Activated T-helper 9 cell treated with anti-CD3 and anti-CD28 coated beads, Interleukin-2, amount 50 U/mL, for 16 hours (primary cell): Measurements from ENCODE around the gene DISC1.

ENCODE experiments used
- DNase-seq: peaks from one replicate; pipeline ENCODE4 v3.0.0-alpha.2; 2020; ENCODE audit warnings: low read depth

The DISC1 gene

GRCh38 chr1:231817801-231818200 is 191.2 kb downstream of the DISC1 start:
- DNase-seq = no peak

GRCh38 chr1:231818337-231818736 is 191.7 kb downstream of the DISC1 start:
- no peak for DNase-seq

- DNase-seq = no peak
Measured at GRCh38 chr1:231821281-231821680, 194.7 kb downstream of the DISC1 start.

DNA sequence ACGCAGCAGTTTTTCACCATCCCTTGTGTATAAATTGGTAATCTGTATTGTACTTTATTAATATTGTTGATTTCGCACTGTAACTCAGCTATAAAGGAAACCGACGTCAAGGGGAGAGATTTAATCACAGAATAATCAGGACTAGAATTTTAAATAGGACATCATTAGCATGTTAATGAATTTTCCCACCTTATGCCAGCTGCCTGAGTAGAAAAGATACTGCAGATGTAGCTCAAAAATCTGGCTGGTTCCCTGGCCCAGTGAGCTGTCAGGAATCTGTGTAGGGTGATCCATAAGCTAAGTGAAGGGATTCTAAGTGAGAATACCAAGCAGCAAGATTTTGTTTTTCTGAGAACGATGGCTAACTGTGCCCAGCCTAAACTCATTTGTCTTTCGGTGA is 195.5 kb downstream of the DISC1 start:
- DNase-seq = no peak

DNA sequence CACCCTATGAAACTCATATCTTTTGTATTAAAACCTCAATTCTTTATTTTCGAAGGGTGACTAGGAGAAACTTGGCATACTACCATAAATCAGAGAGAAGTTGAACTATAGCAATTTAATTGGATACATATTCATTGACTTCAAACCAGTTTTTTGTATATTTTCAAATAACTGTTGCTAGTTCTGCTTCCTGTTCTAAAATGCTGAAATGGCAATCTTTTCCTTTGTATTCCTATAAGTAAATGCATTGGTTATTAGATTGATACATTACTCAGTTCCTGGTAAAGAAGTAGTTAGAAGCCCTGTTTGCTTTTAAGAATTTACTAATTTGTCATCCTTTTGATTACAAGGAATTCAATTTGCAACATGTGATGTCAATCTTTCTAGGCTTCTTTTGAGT is 200.0 kb downstream of the DISC1 start:
- DNase-seq = no peak

DNA sequence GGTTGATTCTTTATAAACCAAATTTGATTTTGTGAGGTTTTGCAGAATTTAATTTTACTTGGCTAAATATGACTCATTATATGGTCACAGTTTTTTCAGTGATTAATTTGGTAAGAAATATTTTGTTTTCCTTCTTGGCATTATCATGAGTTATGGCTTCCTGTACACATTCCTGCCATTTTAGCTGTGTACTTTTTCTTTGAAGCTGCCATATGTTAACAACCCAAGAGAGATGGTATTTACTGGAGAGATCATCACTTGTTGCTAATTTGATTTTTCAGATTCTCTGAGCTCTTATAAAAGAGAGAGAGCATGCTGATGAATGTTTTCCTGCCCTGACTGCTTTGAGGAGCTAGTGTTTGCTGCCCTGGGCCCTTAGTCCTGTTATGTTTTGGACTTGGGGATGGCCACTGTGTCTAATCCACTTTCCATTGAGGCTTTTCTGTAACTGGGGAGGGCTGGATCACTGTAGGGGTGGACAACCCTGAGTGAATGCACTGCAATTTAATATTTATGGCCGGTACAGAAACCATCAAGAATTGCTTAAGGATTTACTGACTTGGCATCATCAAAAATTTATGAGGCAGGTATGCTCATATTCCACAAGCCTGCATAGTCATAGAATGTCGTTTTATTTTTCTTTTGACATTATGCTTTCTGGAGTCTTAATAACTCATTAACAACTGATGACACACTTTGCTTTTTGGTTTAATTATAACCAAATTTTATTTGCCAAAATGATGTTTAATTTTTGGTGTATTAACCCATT is 200.9 kb downstream of the DISC1 start:
- DNase-seq = no peak

DNA sequence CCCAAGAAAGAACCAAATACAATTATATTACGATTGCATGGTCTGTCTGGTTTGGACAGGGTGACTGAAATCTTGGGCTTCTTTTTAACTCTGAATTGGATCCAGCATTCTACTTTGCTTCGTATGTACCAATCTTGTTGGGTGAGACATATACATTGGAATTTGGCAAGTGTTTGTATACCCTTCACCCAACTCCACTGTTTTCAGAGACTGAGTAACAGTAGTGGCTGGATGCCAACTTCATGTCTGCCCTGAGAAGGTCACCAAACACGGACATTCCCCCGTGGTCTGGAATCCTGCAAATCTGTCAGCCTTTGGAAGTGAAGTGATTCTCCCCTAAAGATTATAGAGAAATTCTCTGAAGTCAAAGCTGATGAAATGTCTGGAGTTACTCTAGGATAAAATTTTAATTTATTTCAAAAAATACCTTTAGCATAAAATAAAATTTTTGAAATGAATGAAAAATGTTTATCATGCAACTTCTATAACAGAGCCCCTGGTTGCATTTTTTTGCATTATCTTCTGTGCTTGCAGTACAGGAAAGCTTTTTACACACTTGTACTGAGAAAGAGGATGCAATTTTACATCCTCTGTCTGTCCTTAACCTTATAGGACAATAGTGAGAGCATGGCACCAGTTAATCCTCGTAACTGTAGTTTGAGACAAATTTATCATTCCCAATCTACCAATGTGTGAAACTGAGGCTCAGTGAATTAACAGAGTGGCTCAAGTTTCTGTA is 201.8 kb downstream of the DISC1 start:
- no peak for DNase-seq

- DNase-seq = no peak
Measured at GRCh38 chr1:231829332-231829731, 202.7 kb downstream of the DISC1 start.

- no peak for DNase-seq
Measured at GRCh38 chr1:231836227-231836893, 209.8 kb downstream of the DISC1 start.

DNA sequence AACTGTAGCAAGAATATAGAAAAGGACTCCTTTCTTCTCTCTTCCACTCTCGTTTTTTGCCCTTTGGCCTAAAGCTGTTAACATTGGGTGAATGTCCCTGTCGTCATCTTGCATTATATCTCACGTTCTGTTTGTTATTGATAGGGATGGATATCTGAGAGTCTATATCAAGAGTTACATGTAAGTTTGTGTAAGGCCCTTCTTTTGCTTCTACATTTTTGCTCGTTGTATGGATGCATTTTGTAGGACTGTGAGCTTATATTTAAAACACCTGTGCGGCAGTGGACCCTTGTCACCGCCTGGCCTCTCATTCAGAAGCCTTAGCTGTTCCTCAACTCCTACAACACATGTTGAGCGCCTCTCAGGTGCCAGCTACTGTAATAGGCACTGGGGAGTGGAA is 211.9 kb downstream of the DISC1 start:
- no peak for DNase-seq

- DNase-seq = no peak
Measured at GRCh38 chr1:231839999-231840398, 213.4 kb downstream of the DISC1 start.

DNA sequence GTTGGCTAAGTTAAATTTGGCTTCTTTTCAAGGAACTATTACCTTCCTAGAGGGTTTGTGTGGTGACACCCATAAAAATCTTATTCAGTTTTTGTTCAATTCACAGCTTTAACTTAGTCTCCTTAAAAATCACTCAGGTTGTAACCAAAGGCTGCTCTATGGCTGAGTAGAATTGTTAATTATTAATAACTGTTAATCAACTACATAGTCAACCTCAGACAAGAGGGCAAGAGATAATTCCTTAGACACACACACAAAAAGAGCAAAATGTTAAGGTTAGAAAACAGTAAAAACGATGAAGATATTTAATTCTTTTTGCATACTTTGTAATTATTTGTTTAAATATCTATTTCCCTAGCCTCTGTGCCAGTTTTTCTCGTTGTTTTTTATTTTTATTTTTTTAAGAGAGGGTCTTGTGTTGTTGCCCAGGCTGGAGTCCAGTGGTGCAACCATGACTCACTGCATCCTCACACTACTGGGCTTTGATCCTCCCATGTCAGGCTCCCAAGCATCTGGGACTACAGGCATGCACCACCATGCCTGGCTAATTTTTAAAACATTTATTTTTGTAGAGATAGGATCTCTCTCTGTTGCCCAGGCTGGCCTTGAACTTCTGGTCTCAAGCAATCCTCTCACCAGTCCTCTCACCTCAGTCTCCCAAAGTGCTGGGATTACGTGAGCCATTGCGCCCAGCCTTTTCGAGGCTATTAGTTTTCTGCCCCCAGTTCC is 215.2 kb downstream of the DISC1 start:
- no peak for DNase-seq

DNA sequence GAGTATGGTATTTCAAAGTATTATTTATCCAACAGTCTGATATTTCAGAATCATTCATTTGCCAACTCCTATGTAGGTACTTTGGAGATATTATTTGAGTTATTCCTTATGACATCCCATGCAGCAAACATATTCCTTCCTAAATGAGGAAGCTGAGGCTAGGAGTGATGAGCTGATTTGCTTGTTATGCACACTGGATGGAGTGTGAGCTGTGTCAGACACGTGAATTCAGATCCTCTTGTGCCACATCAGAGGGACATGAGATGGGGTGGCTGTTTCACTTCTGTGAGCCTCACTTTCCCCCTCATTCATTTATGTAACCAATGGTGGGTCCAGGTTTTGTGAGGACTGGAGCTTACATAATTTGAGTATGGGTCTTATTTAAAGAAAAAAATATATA is 215.9 kb downstream of the DISC1 start:
- no peak for DNase-seq

DNA sequence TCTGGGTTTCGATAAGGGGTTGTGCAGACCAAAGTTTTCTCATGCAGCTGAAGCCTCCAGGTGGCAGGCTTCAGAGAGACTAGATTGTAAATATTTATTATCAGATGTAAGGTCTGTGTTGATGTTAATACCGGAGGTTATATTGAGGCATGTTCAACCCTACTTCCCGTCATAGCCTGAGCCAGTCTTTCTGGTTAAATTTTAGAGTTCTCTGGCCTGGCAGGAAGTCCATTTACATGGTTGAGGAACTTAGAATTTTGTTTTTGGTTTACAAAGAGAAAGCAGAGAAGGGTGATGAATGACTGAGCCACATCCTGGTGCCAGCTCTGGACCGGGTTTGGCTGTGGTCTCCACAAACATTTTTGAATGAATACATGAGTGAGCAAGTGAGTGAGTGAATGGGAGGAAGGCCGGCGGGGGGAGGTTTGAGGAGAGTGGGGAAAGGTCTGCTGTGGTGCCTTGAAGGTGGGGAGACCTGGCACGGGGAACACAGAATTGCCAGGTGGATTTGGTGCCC is 218.5 kb downstream of the DISC1 start:
- DNase-seq = no peak

DNA sequence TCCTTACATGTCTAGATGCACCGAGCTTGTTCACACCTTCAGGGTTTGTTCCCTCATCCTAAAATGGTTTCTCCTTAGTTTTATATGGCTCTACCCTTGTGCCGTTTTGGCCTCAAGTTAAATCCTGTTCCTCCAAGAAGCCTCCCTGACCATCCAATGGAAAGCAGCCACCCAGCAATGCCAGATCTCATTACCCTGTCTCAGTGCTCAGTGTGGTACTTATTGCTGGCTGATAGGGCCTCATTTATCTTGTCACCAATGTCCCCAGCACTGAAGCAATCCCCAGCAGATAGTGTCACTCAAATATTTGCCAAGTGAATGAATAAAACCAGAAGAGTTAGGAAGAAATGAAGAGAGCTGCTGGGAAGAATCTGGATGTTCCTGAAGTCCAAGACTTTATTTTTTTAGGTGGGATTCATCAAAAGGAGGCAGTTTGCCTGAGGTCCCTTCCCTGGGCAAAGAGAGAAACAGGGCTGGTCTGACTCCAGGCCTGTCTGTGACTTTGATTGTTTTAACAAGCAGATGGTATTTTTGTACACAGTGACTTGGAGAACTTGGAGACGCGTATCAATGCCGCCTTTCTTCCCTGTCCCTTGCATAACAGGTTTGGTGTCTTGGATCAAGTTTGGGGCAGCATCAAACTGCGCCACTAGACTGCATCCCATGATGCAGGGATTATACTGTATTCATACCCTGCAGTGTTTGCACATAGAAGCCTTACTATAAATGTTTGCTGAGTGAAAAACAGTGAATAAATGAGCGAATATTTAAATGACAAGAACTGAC is 221.2 kb downstream of the DISC1 start:
- no peak for DNase-seq

GRCh38 chr1:231849981-231850380 is 223.4 kb downstream of the DISC1 start:
- no peak for DNase-seq

GRCh38 chr1:231850786-231851185 is 224.2 kb downstream of the DISC1 start:
- no peak for DNase-seq

DNA sequence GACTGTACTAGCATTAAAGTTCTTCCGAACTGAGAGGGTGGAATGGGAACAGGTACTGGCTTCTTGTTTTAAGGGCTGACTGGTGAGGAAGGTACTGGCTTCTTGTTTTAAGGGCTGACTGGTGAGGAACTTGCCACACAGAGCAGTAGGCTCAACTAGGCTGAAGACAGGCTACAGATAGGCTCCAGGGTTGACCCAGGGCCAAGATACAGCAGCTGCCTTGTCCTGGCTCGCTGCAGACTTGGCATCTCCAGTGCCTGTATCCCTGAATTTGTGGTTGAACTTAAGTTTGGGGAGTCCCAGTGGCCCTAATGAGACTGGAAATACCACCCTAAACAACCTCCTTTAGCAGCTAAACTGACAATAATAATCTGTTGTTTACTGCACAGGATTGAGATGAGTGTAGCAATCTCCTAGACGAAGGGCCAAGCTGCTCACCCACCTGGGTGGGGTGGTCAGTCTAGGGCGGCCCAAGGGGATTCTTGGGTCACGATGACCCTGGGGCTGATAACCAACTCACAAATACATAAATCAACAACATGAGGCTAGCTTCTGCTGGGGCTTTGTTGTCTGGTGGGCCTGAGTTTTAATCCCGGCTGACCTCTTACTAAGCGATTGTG is 227.1 kb downstream of the DISC1 start:
- DNase-seq = no peak

DNA sequence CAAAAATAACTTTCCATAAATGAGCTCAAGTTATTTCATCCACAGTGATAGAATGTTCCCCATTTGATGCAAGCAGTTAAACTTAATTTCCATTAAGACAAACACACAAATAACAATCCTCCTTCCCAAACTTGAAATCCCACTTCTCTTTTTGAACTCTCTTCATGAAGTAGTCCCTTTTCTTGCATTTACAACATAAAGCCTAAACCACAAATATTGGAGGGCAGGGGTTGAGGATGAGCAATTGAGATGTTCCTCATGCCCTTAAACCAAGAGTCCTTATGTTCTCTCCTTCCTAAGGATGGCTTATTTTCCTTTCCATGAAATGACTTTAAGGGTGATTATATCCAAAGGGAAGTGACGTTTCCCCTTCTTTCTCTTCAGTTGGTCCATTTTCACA is 228.8 kb downstream of the DISC1 start:
- no peak for DNase-seq

GRCh38 chr1:231855926-231856325 is 229.3 kb downstream of the DISC1 start:
- no peak for DNase-seq

DNA sequence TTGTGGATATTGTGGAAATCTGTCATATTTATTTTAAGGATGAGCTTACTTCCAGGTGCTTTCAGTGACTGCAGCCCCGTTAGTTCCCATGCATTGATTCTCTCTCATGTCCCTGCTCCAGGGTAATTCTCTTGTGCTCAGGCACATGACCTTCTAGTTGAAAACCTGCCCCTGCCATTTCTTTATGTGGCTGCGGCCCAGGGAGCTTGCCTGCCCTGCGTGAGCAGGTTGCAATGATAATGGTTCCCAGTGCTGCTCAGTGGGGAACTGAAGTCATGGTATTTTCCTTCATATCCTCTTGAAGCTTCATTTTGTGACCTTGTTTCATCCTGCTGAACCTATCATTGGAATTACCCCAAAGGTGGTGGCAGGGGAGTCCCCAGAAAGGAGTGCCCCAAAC is 229.8 kb downstream of the DISC1 start:
- DNase-seq = no peak
